Esophagus squamous epithelium (tissue), 5 donors: Measurements from ENCODE around the gene GPBP1. TPM values are rescaled to one million over a fixed set of nuclear protein-coding genes. Genes with fewer than 3 reads are reported as not detected.
"Not testable (repeated sequence)": the region's sequence is repeated elsewhere in the genome, so short reads cannot be mapped to it uniquely, and the experiment has no call there.

Experiments used
- DNase-seq: peaks from one replicate; lab custom pipeline; 2025; lab: John Stamatoyannopoulos, UW
- H3K27ac ChIP-seq, 4 donors: fragments of 200-600 bp; sonication (generic); one replicate each; pipeline ENCODE4 v1.5.1; 2016 to 2019; ENCODE audit warnings: mild to moderate bottlenecking in 1 of 4
- H3K27me3 ChIP-seq, 4 donors: fragments of 200-600 bp; sonication (generic); 1 replicate in 3 of 4; 2 replicates in 1 of 4; pipeline versions ENCODE4 v1.5.1 to v1.6.0; 2017 to 2021; ENCODE audit warnings: antibody characterized with exemption in 1 of 4
- H3K36me3 ChIP-seq, 3 donors: fragments of 200-600 bp; sonication (generic); one replicate each; pipeline ENCODE4 v1.5.1; 2016 to 2019
- H3K4me1 ChIP-seq, 3 donors: fragments of 200-600 bp; sonication (generic); one replicate each; pipeline ENCODE4 v1.5.1; 2017 to 2019
- H3K4me3 ChIP-seq, 4 donors: fragments of 200-600 bp; sonication (generic); 1 replicate in 3 of 4; 2 replicates in 1 of 4; pipeline ENCODE4 v1.5.1; 2016 to 2019; ENCODE audit warnings: mild to moderate bottlenecking in 2 of 4, moderate library complexity in 1 of 4
- H3K9me3 ChIP-seq, 3 donors: fragments of 200-600 bp; sonication (generic); one replicate each; pipeline ENCODE4 v1.5.1; 2016 to 2019
- CTCF ChIP-seq, 6 experiments: fragments of 450-650 bp in 4 of 6; fragments of 200-600 bp in 2 of 6; sonication (generic) in 2 of 6; IDR thresholded peaks; one replicate each; pipeline ENCODE4 v1.5.1; 2016 to 2019; ENCODE audit warnings: antibody characterized with exemption in 6 of 6, mild to moderate bottlenecking in 4 of 6, moderate library complexity in 4 of 6
- POLR2A ChIP-seq, 4 donors: fragments of 450-650 bp; IDR thresholded peaks; one replicate each; pipeline ENCODE4 v1.6.1; 2017; ENCODE audit warnings: antibody characterized with exemption in 4 of 4, mild to moderate bottlenecking in 4 of 4, moderate library complexity in 3 of 4
- WGBS, 2 donors: methylation state at CpG; one replicate each; pipeline ENCODE4 v1.1.5; 2018; 5-methylcytosine and 5-hydroxymethylcytosine counted together
- intact Hi-C: fragments of 100-400 bp; cut with DNase I; formaldehyde crosslinking; loops from one replicate; pipeline ENCODE4 v1.15.0; 2022
- total RNA-seq, 4 donors: library from RNA; depleted of rRNA; stranded (reverse); fragments of >200 nt; gene quantifications; one replicate each; pipeline ENCODE4 v1.1.0, GENCODE V29; 2016
- donor health status: DM: yes; HTN: yes; CAD: no.

The GPBP1 gene
- total RNA-seq, 4 donors from 2014 or later: 27.4 to 64.3 (median 43.2) TPM

- TF ChIP-seq POLR2A (IDR thresholded peaks at IDR 0.05) (no peak), CTCF (IDR thresholded peaks at IDR 0.05) (no peak)
- DNase-seq: no peak
- no peaks in the 10 kb centered on the region for H3K4me1 ChIP-seq
- H3K4me3 ChIP-seq: no peak overlapping the region
- H3K27me3 ChIP-seq: no peaks in the 10 kb centered on the region
- intact Hi-C loops: no loop called here
- H3K9me3 ChIP-seq: no peaks in the 10 kb centered on the region
- no peaks in the 10 kb centered on the region for H3K36me3 ChIP-seq
- no peak overlapping the region for H3K27ac ChIP-seq
- 88 to 90% methylated on average over 8 of the region's 8 CpGs for WGBS, 2 donors
Observed at GRCh38 chr5:57164124-57164523, 9.7 kb upstream of the GPBP1 start.

- not testable (repeated sequence) for H3K4me3 ChIP-seq
Observed at GRCh38 chr5:57165171-57165570, 8.7 kb upstream of the GPBP1 start.

GRCh38 chr5:57166276-57166675 is 7.6 kb upstream of the GPBP1 start:
- H3K4me3 ChIP-seq: no peak overlapping the region
- no peaks in the 10 kb centered on the region for H3K36me3 ChIP-seq
- TF ChIP-seq POLR2A (IDR thresholded peaks at IDR 0.05): no peak
- TF ChIP-seq CTCF (IDR thresholded peaks at IDR 0.05): no peak
- H3K27me3 ChIP-seq: no peaks in the 10 kb centered on the region
- H3K9me3 ChIP-seq: no peaks in the 10 kb centered on the region
- WGBS, 2 donors: 43 to 49% methylated on average over 2 of the region's 2 CpGs
- H3K27ac ChIP-seq: no peak overlapping the region
- no peaks in the 10 kb centered on the region for H3K4me1 ChIP-seq
- intact Hi-C loops: no loop called here
- no peak for DNase-seq

More at GRCh38 chr5:57165171-57165570, 8.7 kb upstream of the GPBP1 start:
- H3K27me3 ChIP-seq, H3K4me1 ChIP-seq, H3K27ac ChIP-seq, DNase-seq, H3K9me3 ChIP-seq, H3K36me3 ChIP-seq, intact Hi-C loops: not testable (repeated sequence)
- WGBS, 2 donors: 93 to 97% methylated on average over 3 of the region's 3 CpGs

GRCh38 chr5:57167201-57167600 is 6.7 kb upstream of the GPBP1 start:
- intact Hi-C loops: no loop called here
- no peak for TF ChIP-seq CTCF (IDR thresholded peaks at IDR 0.05)
- no peak for TF ChIP-seq POLR2A (IDR thresholded peaks at IDR 0.05)
- DNase-seq: no peak

GRCh38 chr5:57170116-57170515 is 3.7 kb upstream of the GPBP1 start:
- H3K27ac ChIP-seq, H3K9me3 ChIP-seq, H3K36me3 ChIP-seq, intact Hi-C loops, H3K4me3 ChIP-seq, DNase-seq, H3K27me3 ChIP-seq: not testable (repeated sequence)
- WGBS, 2 donors: 89 to 97% methylated on average over 13 of the region's 13 CpGs
- H3K4me1 ChIP-seq: peaks cover 0 to 18% (median 0%) of the 10 kb centered on the region in 3 donors

More at GRCh38 chr5:57167201-57167600, 6.7 kb upstream of the GPBP1 start:
- Histone ChIP-seq H3K27ac (no peak overlapping the region), H3K9me3 (no peaks in the 10 kb centered on the region), H3K36me3 (no peaks in the 10 kb centered on the region), H3K27me3 (no peaks in the 10 kb centered on the region), H3K4me1 (peaks cover 0 to 7% (median 0%) of the 10 kb centered on the region in 3 donors), H3K4me3 (no peak overlapping the region)
- WGBS, 2 donors: 89 to 98% methylated on average over 5 of the region's 5 CpGs

- no peaks in the 10 kb centered on the region for H3K27me3 ChIP-seq
- peaks cover 0 to 33% (median 0%) of the 10 kb centered on the region in 3 donors for H3K4me1 ChIP-seq
- TF ChIP-seq POLR2A (IDR thresholded peaks at IDR 0.05) (no peak), CTCF (IDR thresholded peaks at IDR 0.05) (no peak)
- no peaks in the 10 kb centered on the region for H3K36me3 ChIP-seq
- DNase-seq: no peak
- peak overlapping the region; percentile 93 to 96 (median 94) for H3K4me3 ChIP-seq
- H3K9me3 ChIP-seq: no peaks in the 10 kb centered on the region
- intact Hi-C loops: no loop called here
- H3K27ac ChIP-seq: peak overlapping the region; percentile 100
- 45 to 50% methylated on average over 16 of the region's 16 CpGs for WGBS, 2 donors
Observed at GRCh38 chr5:57171816-57172465, 1.9 kb upstream of the GPBP1 start.
